ENCODE results near the gene UBE2J1.

DNA sequence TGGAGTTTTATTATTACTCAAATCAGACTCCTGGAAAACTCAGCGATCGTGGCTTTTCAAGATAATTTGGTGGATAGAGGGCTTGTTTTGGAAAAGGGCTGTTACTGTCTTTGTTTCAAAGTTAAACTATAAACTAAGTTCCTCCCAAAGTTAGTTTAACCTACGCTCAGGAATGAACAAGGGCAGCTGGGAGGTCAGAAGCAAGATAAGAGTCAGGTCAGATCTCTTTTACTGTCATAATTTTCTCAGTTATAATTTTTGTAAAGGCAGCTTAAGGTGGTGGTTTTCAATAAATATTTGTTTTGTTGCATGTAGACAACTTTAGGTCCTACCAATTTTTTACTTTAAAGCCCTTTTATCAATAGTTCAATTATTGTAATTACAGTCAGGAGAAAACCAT is 28.2 kb downstream of the UBE2J1 start:
- TF ChIP-seq POLR2A (IDR thresholded peaks at IDR 0.05; ENCODE audit: low read length), result no peak
- TF ChIP-seq GATA1 (IDR thresholded peaks at IDR 0.05; ENCODE audit: low read depth, low read length), result no peak
